IPS-NIHi11 (cell line): Measurements from ENCODE around the gene WNT9A.
"Not testable (repeated sequence)": the region's sequence is repeated elsewhere in the genome, so short reads cannot be mapped to it uniquely, and the experiment has no call there.

Experiments used
- DNase-seq: peaks from one replicate; pipeline ENCODE4 v3.0.0; 2012; ENCODE audit warnings: mixed read lengths, low spot score

The WNT9A gene

GRCh38 chr1:227886503-227886961 lies 61.2 kb downstream of the WNT9A start:
- DNase-seq: peak; percentile 55

GRCh38 chr1:227885648-227886502 lies 61.9 kb downstream of the WNT9A start:
- DNase-seq: peak; percentile 69

- peak; percentile 15 for DNase-seq
Observed at GRCh38 chr1:227885135-227885647, 62.5 kb downstream of the WNT9A start.

GRCh38 chr1:227884370-227885134 lies 63.2 kb downstream of the WNT9A start:
- peak; percentile 16 for DNase-seq

GRCh38 chr1:227883641-227884301 lies 64.0 kb downstream of the WNT9A start:
- peak; percentile 40 for DNase-seq

- peak; percentile 7 for DNase-seq
Observed at GRCh38 chr1:227883073-227883520, 64.6 kb downstream of the WNT9A start.

GRCh38 chr1:227880342-227880924 lies 67.3 kb downstream of the WNT9A start:
- no peak for DNase-seq

GRCh38 chr1:227877810-227878209 lies 69.9 kb downstream of the WNT9A start:
- not testable (repeated sequence) for DNase-seq

GRCh38 chr1:227871892-227872291 lies 75.8 kb downstream of the WNT9A start:
- DNase-seq: not testable (repeated sequence)

GRCh38 chr1:227870366-227870765 lies 77.4 kb downstream of the WNT9A start:
- no peak for DNase-seq

- DNase-seq: no peak
Observed at GRCh38 chr1:227869851-227870305, 77.9 kb downstream of the WNT9A start.

GRCh38 chr1:227869279-227869842 lies 78.4 kb downstream of the WNT9A start:
- DNase-seq: no peak
